COLO668 (cell line): ENCODE results near the gene SEMA6B.
"Not testable (repeated sequence)": the region's sequence is repeated elsewhere in the genome, so short reads cannot be mapped to it uniquely, and the experiment has no call there.

Source experiments
- DNase-seq: peaks from one replicate; lab custom pipeline; 2025; ENCODE audit not compliant: unreplicated experiment; lab: John Stamatoyannopoulos, UW

The SEMA6B gene

DNA sequence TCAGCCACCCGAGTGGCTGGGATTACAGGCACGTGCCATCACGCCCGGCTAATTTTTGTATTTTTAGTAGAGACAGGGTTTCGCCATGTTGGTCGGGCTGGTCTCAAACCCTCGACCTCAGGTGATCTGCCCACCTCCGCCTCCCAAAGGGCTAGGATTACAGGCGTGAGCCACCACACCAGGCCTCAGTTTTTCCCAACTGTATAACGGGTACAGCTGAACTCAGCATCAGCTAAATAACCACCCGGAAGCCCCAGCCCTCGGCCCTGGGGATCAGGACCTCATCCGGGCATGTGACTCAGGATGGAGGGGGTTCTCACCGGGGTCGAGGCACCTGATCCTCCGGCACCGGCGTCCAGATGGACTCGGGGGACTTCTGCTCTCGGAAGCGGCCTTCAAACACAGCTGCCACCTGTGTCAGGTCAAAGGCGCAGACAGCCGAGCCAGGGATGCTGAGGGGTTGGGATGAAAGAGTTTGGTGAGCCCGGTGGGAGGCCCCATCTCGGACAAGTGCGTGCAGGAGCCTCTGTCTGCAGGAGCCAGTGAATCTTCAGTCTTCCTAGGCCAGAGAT, 8.9 kb downstream of the SEMA6B start:
- no peak for DNase-seq

DNA sequence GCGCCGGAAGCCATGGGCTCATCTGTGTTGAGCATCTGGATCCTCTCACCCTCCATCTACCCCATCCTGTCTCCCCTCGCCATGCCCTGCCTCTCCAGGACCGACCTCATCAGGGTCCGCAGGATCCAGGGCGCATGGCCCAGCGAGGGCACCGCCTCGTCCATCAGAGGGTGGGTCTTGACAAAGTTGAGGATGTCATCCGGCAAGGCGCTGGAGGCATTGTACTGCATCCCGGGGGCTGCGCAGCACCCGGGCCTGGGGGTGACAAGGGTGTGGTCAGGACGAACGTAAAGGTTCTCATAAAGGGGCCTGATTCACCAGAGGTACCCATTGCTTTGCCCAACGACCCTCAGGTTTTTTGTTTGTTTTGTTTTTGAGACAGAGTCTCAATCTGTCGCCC, 9.5 kb downstream of the SEMA6B start:
- no peak for DNase-seq

DNA sequence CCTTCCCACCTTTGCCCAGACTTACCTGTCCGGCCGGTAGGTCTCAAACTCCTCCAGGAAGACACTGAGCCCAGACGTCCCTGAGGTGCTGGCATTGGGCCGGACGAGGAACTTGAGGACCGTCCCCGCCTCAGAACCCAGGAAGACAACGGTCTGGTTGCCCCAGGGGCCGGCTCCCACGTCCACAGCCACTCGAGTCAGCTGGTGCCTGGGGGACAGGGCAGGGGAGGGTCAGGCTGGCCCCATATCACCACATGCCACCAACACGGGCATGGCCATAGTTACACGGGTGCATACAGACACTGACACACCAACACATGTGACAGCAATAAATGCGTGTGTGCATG, 11.3 kb downstream of the SEMA6B start:
- DNase-seq, result no peak

GRCh38 chr19:4547303-4548237, 11.9 kb downstream of the SEMA6B start:
- peak; percentile 13 for DNase-seq

GRCh38 chr19:4543842-4544647, 15.4 kb downstream of the SEMA6B start:
- DNase-seq, result no peak

GRCh38 chr19:4542896-4543841, 16.3 kb downstream of the SEMA6B start:
- no peak for DNase-seq

GRCh38 chr19:4541806-4542145, 17.7 kb downstream of the SEMA6B start:
- not testable (repeated sequence) for DNase-seq

DNA sequence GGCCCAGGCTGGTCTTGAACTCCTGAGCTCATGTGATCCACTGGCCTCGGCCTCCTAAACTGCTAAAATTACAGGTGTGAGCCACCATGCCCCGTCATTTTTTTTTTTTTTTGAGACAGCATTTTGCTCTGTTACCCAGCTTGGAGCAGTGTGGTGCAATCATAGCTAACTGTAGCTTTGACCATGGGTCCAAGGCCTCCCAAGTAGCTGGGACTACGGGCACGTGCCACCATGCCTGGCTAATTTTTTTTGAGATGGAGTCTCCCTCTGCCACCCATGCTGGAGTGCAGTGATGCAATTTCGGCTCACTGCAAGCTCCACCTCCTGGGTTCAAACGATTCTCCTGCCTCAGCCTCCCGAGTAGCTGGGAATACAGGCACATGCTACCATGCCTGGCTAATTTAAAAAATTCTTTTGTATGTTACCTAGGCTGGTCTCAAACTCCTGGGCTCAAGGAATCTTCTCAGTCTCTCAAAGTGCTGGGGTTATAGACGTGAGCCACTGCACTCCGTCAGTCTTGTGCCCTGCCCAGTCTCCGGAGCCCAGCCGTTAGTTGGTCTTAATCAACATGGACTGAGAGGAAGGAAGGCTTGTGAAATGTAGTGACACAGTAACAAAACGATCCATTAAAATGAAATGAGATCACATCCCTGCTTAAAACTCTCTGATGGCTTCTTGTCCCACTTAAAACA, 18.2 kb downstream of the SEMA6B start:
- no peak for DNase-seq

- DNase-seq, result no peak
Measured at GRCh38 chr19:4539693-4540581, 19.5 kb downstream of the SEMA6B start, which contains the start of gene LRG1. Gene LRG1 (minus strand): TSS chr19:4540036. CDS start chr19:4540013, 23 bp downstream.

DNA sequence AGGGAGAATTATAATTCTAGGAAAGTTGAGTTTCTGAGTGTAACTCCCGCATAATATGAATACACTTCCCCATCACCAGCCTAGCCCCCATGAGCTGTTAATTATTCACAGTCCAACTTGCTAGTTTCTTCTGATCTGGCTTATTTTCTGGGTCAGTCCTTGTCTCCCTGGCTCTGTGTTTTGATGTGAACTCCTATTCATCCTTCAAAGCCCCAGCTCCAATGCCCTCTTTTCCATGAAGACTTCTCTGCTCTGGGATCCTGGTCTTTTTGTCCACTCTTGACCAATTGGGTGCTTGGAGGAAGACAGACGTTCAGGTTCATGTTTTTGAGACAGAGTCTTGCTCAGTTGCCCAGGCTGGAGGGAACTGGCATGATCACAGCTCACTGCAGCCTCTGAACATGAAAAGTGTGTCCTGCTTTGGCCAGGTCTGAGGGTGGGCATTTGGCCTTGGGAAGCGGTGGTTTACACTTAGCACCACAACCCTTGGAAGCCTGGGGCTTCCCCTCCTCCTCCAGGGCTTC, 20.3 kb downstream of the SEMA6B start:
- DNase-seq, result no peak

- DNase-seq, result peak; percentile 76
Measured at GRCh38 chr19:4538601-4538954, 20.9 kb downstream of the SEMA6B start.

DNA sequence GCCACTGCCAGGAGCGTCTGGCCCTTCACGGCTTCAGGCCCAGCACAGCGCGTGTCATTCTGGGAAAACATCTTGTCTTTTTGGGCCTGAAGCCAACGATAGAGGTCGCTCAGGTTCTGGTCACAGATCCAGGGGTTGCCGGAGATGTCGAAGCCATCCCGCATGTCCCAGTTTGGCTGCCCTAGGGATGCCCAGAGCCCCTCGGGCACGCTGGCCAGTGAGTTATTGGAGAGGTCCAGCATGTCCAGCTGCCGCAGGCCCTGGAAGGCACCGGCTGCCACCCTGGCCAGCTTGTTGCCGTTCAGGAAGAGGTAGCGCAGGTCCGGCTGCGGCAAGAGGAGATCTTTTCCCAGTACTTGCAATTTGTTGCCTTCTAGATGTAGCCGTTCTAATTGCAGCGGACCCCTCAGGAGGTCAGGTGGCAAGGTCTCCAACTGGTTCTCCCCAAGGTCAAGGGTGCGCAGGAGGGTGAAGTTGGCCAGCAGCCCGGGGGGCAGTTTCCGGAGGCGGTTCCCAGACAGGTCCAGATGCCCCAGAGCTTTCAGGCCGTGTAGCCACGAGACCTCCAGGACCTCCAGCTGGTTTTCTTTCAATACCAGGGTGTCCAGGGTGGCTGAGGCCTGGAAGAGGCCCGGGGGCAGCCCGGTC, 21.4 kb downstream of the SEMA6B start:
- DNase-seq, result no peak

GRCh38 chr19:4536798-4537197, 22.7 kb downstream of the SEMA6B start:
- DNase-seq, result peak; percentile 27

DNA sequence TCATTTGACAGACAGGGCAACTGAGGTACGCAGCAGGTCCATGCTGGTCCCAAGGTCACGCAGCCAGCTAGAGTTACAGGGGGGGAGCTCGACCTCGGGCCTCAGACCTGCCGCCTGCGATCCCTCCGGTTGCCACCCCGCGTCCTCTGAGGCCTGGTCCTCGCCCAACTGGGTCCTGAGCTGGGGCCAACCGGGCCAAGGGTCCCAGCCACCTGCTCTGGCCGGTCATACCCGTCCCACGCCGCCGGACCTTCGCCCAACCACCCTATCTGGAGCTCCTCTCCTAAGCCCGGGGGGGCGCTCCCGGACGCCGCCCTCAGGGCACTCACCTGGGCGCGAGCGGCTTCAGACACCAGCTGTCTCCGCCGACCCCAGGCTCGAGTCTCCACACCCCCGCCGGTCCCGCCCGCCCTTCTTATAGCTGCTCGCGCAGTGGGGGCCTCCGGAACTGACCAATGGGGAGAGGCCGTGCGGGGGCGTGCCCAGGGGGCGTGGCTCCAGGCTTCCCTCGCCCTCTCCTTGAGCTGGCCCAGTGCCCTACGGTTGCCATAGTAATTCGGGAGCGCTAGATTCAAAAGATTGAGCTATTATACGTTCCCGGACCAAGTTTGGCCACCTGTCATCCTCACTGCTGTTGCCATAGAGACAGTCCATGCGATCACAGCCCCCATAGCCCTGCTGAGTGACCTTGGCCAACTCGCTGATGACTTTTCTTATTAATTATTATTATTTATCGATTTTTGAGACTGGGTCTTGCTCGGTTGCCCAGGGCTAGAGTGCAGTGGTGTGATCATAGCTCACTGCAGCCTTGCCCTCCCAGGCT, 24.4 kb downstream of the SEMA6B start, which contains the start of gene PLIN5:
TSS of gene PLIN5 (minus strand) at position 389 of the 823 bp plus-strand sequence. CDS start 1,150 bp downstream, outside the sequence.
- DNase-seq, result peak; percentile 72

- DNase-seq, result no peak
Measured at GRCh38 chr19:4533835-4534424, 25.6 kb downstream of the SEMA6B start.

DNA sequence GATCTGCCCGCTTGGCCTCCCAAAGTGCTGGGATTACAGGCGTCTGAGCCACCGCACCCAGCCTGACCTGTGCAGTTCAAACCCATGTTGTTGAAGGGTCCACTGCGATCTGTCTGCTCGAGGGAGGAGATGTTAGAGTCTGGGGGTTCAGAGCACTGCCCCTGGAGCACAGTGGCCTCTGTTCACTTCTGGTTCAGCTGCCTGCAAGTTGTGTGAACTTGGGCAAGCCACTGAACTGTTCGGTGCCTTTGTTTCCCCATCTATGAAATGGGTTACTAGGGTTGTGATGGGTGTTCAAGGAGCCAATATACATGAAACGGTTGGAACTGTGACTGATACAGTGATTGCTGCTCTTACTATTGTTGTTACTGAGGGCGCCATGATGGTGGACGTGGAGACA, 26.1 kb downstream of the SEMA6B start:
- no peak for DNase-seq

- peak; percentile 66 for DNase-seq
Measured at GRCh38 chr19:4531562-4532165, 27.8 kb downstream of the SEMA6B start.
